Measurements from ENCODE around the gene FSTL1. TPM values are rescaled to one million over a fixed set of nuclear protein-coding genes. Genes with fewer than 3 reads are reported as not detected.

The FSTL1 gene
- total RNA-seq, 1 donor from 2014 or later = 140 TPM

Other genes starting within 250 kb of the FSTL1 start
- gene GPR156, start 165.8 kb downstream of the FSTL1 start, total RNA-seq = 0.11 TPM
- gene LRRC58, start 101.6 kb downstream of the FSTL1 start, total RNA-seq = 8.1 TPM
- 360 TPM for gene NDUFB4, start 145.3 kb upstream of the FSTL1 start, total RNA-seq
- 0.73 TPM for gene HGD, start 231.2 kb upstream of the FSTL1 start, total RNA-seq

Data from cardiac septum (tissue), 1 donor.